ENCODE results near the gene PPIA.

- TF ChIP-seq CTCF (IDR thresholded peaks at IDR 0.05; ENCODE audit: insufficient read depth, low read length) (no peak), SPI1 (IDR thresholded peaks at IDR 0.05; ENCODE audit: borderline replicate concordance, low read depth) (no peak), POLR2AphosphoS5 (IDR thresholded peaks at IDR 0.05; ENCODE audit: low read depth) (no peak)
Observed at GRCh38 chr7:44769776-44770294, 26.6 kb upstream of the PPIA start.

Data from HL-60 (cell line).